BE2C (cell line): Measurements from ENCODE around the gene BAZ1B.
"Not testable (repeated sequence)": the region's sequence is repeated elsewhere in the genome, so short reads cannot be mapped to it uniquely, and the experiment has no call there.

Experiments
- DNase-seq: peaks from one replicate; pipeline ENCODE4 v3.0.0-alpha.2; 2020
- H3K27me3 ChIP-seq: fragments of 250-450 bp; sonication (Bioruptor Pico); 2 replicates; pipeline ENCODE4 v1.5.1; 2020; ENCODE audit warnings: mild to moderate bottlenecking
- H3K36me3 ChIP-seq: fragments of 250-450 bp; sonication (Bioruptor Pico); 2 replicates; pipeline ENCODE4 v1.5.1; 2020; ENCODE audit warnings: mild to moderate bottlenecking
- H3K4me1 ChIP-seq: fragments of 250-450 bp; sonication (Bioruptor Pico); 2 replicates; pipeline ENCODE4 v1.5.1; 2020
- H3K4me3 ChIP-seq: 2 replicates; pipeline ENCODE4 v1.5.1; 2011; ENCODE audit warnings: low read depth, low read length
- H3K9me3 ChIP-seq: fragments of 250-450 bp; sonication (Bioruptor Pico); 2 replicates; pipeline ENCODE4 v1.5.1; 2020
- CTCF ChIP-seq: IDR thresholded peaks from 2 replicates; pipeline ENCODE4 v1.5.1; 2012; ENCODE audit warnings: mild to moderate bottlenecking, low read depth, low read length

The BAZ1B gene

DNA sequence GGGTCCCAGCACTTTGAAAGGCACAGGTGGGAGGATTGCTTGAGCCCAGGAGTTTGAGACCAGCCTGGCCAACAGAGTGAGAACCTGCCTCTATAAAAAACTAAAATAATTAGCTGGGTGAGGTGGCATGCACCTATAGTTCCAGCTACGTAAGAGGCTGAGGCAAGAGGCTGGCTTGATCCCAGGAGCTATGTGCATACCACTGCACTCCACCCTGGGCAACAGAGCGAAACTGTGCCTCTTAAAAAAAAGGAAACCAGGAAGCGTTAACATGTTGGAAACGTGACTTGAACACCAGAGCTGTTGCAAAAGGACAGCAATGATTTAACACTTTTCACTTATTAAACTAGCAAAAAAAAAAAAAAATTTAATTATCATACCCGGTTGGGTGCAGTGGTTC is 12.6 kb downstream of the BAZ1B start:
- TF ChIP-seq CTCF, result no peak
- no peak for DNase-seq
- H3K4me1 ChIP-seq, result no peaks in the 10 kb centered on the region; the same call in 1 of the 2 replicates
- H3K27me3 ChIP-seq, result no peaks in the 10 kb centered on the region
- no peaks in the 10 kb centered on the region for H3K9me3 ChIP-seq
- H3K4me3 ChIP-seq, result no peak overlapping the region
- H3K36me3 ChIP-seq, result peaks cover 93% of the 10 kb centered on the region

DNA sequence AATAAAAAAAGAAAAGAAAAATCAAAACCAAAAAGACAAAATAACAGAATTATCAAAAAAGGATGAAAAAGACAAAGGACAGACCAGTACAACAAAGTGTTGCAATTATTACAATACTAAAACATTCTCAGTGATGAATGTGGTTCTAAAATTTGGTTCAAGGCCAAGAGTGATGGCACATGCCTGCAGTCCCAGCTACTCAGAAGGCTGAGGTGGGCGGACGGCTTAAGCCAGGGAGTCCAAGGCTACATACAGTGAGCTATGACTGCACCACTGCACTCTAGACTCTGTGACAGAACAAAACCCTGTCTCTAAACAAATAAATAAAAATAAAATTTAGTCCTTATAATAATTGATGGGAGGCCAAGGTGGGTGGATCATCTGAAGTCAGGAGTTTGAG is 14.5 kb downstream of the BAZ1B start:
- Histone ChIP-seq H3K4me3 (no peak overlapping the region), H3K36me3 (peaks cover 93% of the 10 kb centered on the region), H3K27me3 (no peaks in the 10 kb centered on the region), H3K4me1 (peaks cover 3% of the 10 kb centered on the region), H3K9me3 (no peaks in the 10 kb centered on the region)
- no peak for TF ChIP-seq CTCF
- DNase-seq, result no peak

DNA sequence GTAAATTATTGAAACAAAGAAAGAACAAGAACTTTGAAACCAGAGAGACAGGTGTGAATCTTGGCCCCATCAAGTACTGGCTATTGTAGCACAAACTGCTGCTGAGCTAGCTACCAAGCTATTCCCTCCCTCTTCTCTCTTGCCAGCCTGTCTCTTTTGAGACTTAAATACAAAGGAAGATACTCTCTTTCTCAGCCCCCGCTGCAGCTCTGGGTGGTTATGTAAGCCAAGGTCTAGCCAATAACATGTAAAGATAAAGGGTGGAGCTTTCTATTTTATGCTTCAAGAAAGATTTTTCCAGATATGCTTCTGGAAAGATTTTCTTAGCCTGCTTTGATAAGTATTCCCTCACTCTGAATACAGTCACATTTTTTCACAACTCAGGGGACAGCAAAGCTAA is 17.2 kb downstream of the BAZ1B start:
- peaks cover 96% of the 10 kb centered on the region for H3K36me3 ChIP-seq
- peaks cover 3% of the 10 kb centered on the region for H3K4me1 ChIP-seq
- H3K4me3 ChIP-seq, result no peak overlapping the region
- H3K27me3 ChIP-seq, result no peaks in the 10 kb centered on the region
- TF ChIP-seq CTCF, result no peak
- H3K9me3 ChIP-seq, result no peaks in the 10 kb centered on the region
- DNase-seq, result no peak

- H3K27me3 ChIP-seq, result no peaks in the 10 kb centered on the region
- peak; percentile 66 for DNase-seq
- TF ChIP-seq CTCF, result no peak
- H3K9me3 ChIP-seq, result no peaks in the 10 kb centered on the region
- H3K4me3 ChIP-seq, result no peak overlapping the region
- peaks cover 96% of the 10 kb centered on the region for H3K36me3 ChIP-seq
- H3K4me1 ChIP-seq, result peaks cover 3% of the 10 kb centered on the region
Measured at GRCh38 chr7:73504017-73504416, 18.1 kb downstream of the BAZ1B start.

DNA sequence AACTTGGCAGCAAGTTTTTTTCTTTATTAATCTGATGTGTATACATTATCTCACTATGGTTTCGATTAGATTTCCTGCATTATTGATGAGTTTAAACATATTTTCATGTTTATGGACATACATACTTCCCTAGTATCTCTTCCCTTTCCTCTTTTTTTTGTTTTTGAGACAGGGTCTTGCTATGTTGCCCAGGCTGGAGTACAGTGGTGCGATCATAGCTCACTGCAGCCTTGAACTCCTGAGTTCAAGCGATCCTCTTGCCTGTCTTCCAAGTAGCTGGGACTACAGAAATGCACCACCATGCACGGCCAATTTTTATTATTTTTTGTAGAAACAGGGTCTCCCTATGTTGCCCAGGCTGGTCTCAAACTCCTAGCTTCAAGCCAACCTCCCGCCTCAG is 18.9 kb downstream of the BAZ1B start:
- peaks cover 3% of the 10 kb centered on the region for H3K4me1 ChIP-seq
- peaks cover 96% of the 10 kb centered on the region for H3K36me3 ChIP-seq
- DNase-seq, result no peak
- no peaks in the 10 kb centered on the region for H3K27me3 ChIP-seq
- no peak for TF ChIP-seq CTCF
- no peaks in the 10 kb centered on the region for H3K9me3 ChIP-seq
- no peak overlapping the region for H3K4me3 ChIP-seq

GRCh38 chr7:73496626-73497025 is 25.5 kb downstream of the BAZ1B start:
- Histone ChIP-seq H3K36me3 (peaks cover 98% of the 10 kb centered on the region), H3K9me3 (no peaks in the 10 kb centered on the region), H3K4me3 (no peak overlapping the region), H3K4me1 (no peaks in the 10 kb centered on the region), H3K27me3 (no peaks in the 10 kb centered on the region)
- no peak for TF ChIP-seq CTCF
- DNase-seq, result no peak

GRCh38 chr7:73495507-73495906 is 26.6 kb downstream of the BAZ1B start:
- not testable (repeated sequence) for H3K9me3 ChIP-seq, H3K4me1 ChIP-seq, DNase-seq, H3K4me3 ChIP-seq, H3K27me3 ChIP-seq
- H3K36me3 ChIP-seq, result peaks cover 98% of the 10 kb centered on the region
